IMR-90 (cell line): ENCODE results near the gene CHN2. TPM values are rescaled to one million over a fixed set of nuclear protein-coding genes. Genes with fewer than 3 reads are reported as not detected.

Experiments
- ATAC-seq: fragments of 200-7000 bp; cut with Tn5 transposase; 2 replicates; pipeline ENCODE4 v1.9.1; 2020; ENCODE audit warnings: low read depth, mild to moderate bottlenecking, moderate library complexity
- BruUV-seq: library from RNA; stranded (reverse); fragments of 400-500 nt; replicated peaks from 2 replicates; lab custom pipeline; 2021; lab: Mats Ljungman, UMichigan
- CTCF ChIA-PET: fragments of 300-600 bp; formaldehyde crosslinking; extraction: SDS; loops from one replicate; lab custom pipeline; 2021; ENCODE audit warnings: antibody characterized with exemption; lab: Yijun Ruan, JAX
- POLR2A ChIA-PET: fragments of 300-600 bp; sonication (Branson Sonifier 250); formaldehyde crosslinking; loops from one replicate; lab custom pipeline; 2022; ENCODE audit warnings: antibody characterized with exemption; ENCODE audit not compliant: unreplicated experiment; lab: Charles Lee
- DNase-seq: peaks from one replicate; pipeline ENCODE4 v3.0.0; 2013
- H2AFZ ChIP-seq: replicated peaks from 2 replicates; pipeline ENCODE3; 2013; ENCODE audit warnings: low read length, mild to moderate bottlenecking; ENCODE audit not compliant: poor library complexity
- H2AK5ac ChIP-seq: 2 replicates; pipeline ENCODE4 v1.6.1; 2013; ENCODE audit warnings: low read depth, low read length, inconsistent platforms
- H2AK9ac ChIP-seq: replicated peaks from 2 replicates; pipeline ENCODE3; 2013; ENCODE audit warnings: mild to moderate bottlenecking, low read depth, low read length, moderate library complexity; ENCODE audit not compliant: poor library complexity
- H2BK120ac ChIP-seq: 2 replicates; pipeline ENCODE4 v1.6.1; 2013; ENCODE audit warnings: low read depth, low read length, inconsistent platforms
- H2BK15ac ChIP-seq: 3 replicates; pipeline ENCODE4 v1.6.1; 2013; ENCODE audit warnings: low read depth, low read length, inconsistent platforms
- H2BK20ac ChIP-seq: 2 replicates; pipeline ENCODE4 v1.6.1; 2013; ENCODE audit warnings: low read depth, mild to moderate bottlenecking, inconsistent platforms, low read length, moderate library complexity
- H2BK5ac ChIP-seq: 2 replicates; pipeline ENCODE4 v1.6.1; 2013; ENCODE audit warnings: mild to moderate bottlenecking, low read depth, low read length, inconsistent platforms; ENCODE audit not compliant: poor library complexity, severe bottlenecking
- H3K14ac ChIP-seq: replicated peaks from 2 replicates; pipeline ENCODE4 v1.6.1; 2013; ENCODE audit warnings: low read depth, low read length, inconsistent platforms
- H3K18ac ChIP-seq: 2 replicates; pipeline ENCODE4 v1.6.1; 2013; ENCODE audit warnings: low read depth, low read length, control low read depth
- H3K23ac ChIP-seq: 2 replicates; pipeline ENCODE4 v1.6.1; 2013; ENCODE audit warnings: low read depth, low read length, inconsistent platforms
- H3K27ac ChIP-seq: 2 replicates; pipeline ENCODE4 v1.5.1; 2013; ENCODE audit warnings: mild to moderate bottlenecking, control low read depth, low read length; ENCODE audit not compliant: insufficient read depth
- H3K27me3 ChIP-seq: 2 replicates; pipeline ENCODE4 v1.6.1; 2013; ENCODE audit warnings: low read length; ENCODE audit not compliant: control insufficient read depth, insufficient read depth
- H3K36me3 ChIP-seq: 2 replicates; pipeline ENCODE4 v1.6.1; 2013; ENCODE audit warnings: low read length, mixed read lengths; ENCODE audit not compliant: control insufficient read depth, insufficient read depth
- H3K4ac ChIP-seq: 2 replicates; pipeline ENCODE4 v1.6.1; 2013; ENCODE audit warnings: low read depth, low read length, inconsistent platforms
- H3K4me1 ChIP-seq: 2 replicates; pipeline ENCODE4 v1.6.1; 2013; ENCODE audit warnings: low read length, mixed read lengths; ENCODE audit not compliant: control insufficient read depth, insufficient read depth
- H3K4me2 ChIP-seq: 2 replicates; pipeline ENCODE4 v1.6.1; 2013; ENCODE audit warnings: low read depth, mild to moderate bottlenecking, control low read depth, low read length, moderate library complexity
- H3K4me3 ChIP-seq: 2 replicates; pipeline ENCODE4 v1.5.1; 2013; ENCODE audit warnings: low read depth, mild to moderate bottlenecking, control low read depth, low read length, moderate library complexity; ENCODE audit not compliant: insufficient read depth
- H3K56ac ChIP-seq: 2 replicates; pipeline ENCODE4 v1.6.1; 2013; ENCODE audit warnings: low read length, inconsistent platforms; ENCODE audit not compliant: insufficient read depth; ENCODE audit errors: extremely low read depth
- H3K79me1 ChIP-seq, 2 experiments: 2 replicates each; pipeline ENCODE4 v1.6.1; 2013; ENCODE audit warnings: low read length in 2 of 2, inconsistent platforms in 1 of 2, low read depth in 1 of 2
- H3K9ac ChIP-seq: 2 replicates; pipeline ENCODE4 v1.6.1; 2013; ENCODE audit warnings: low read depth, low read length, control low read depth
- H3K9me1 ChIP-seq: 2 replicates; pipeline ENCODE4 v1.6.1; 2013; ENCODE audit warnings: low read length, inconsistent platforms; ENCODE audit not compliant: insufficient read depth
- H3K9me3 ChIP-seq: 2 replicates; pipeline ENCODE4 v1.6.1; 2013; ENCODE audit warnings: low read length; ENCODE audit not compliant: control insufficient read depth, insufficient read depth
- H4K20me1 ChIP-seq: 2 replicates; pipeline ENCODE4 v1.6.1; 2013; ENCODE audit warnings: low read length, inconsistent platforms; ENCODE audit not compliant: insufficient read depth
- H4K5ac ChIP-seq: 2 replicates; pipeline ENCODE4 v1.6.1; 2013; ENCODE audit warnings: mild to moderate bottlenecking, low read depth, low read length, control low read depth
- H4K8ac ChIP-seq, 2 experiments: 2 replicates each; pipeline ENCODE4 v1.6.1; 2013; ENCODE audit warnings: low read depth in 2 of 2, low read length in 2 of 2, control low read depth in 1 of 2, inconsistent platforms in 1 of 2
- H4K91ac ChIP-seq: 2 replicates; pipeline ENCODE4 v1.6.1; 2013; ENCODE audit warnings: low read depth, low read length, inconsistent platforms; ENCODE audit not compliant: insufficient read depth
- BHLHE40 ChIP-seq: fragments of 150-350 bp; IDR thresholded peaks from 2 replicates; pipeline ENCODE4 v1.6.1; 2016; ENCODE audit warnings: mild to moderate bottlenecking, low read depth, low read length
- ELK1 ChIP-seq: fragments of 150-350 bp; IDR thresholded peaks from 2 replicates; pipeline ENCODE4 v1.6.1; 2016; ENCODE audit warnings: low read depth, mild to moderate bottlenecking, low read length, moderate library complexity, borderline replicate concordance
- MXI1 ChIP-seq: IDR thresholded peaks from 2 replicates; pipeline ENCODE4 v1.6.1; 2012; ENCODE audit warnings: low read depth, mild to moderate bottlenecking, low read length, moderate library complexity, borderline replicate concordance
- NFE2L2 ChIP-seq: fragments of 150-350 bp; IDR thresholded peaks from 2 replicates; pipeline ENCODE4 v1.6.1; 2016; ENCODE audit warnings: low read depth, mild to moderate bottlenecking, low read length
- RAD21 ChIP-seq: IDR thresholded peaks from 2 replicates; pipeline ENCODE4 v1.6.1; 2012; ENCODE audit warnings: low read length, improper control_type of control experiment
- SMC3 ChIP-seq: fragments of 150-350 bp; IDR thresholded peaks from 2 replicates; pipeline ENCODE4 v1.6.1; 2016; ENCODE audit warnings: low read depth, mild to moderate bottlenecking, antibody characterized with exemption, low read length, moderate library complexity
- USF2 ChIP-seq: fragments of 150-350 bp; IDR thresholded peaks from 2 replicates; pipeline ENCODE4 v1.6.1; 2017; ENCODE audit warnings: mild to moderate bottlenecking, antibody characterized with exemption, low read length, low read depth
- WGBS, 2 experiments: methylation state at CpG; one replicate each; pipeline versions ENCODE4 v1.1.5 to v1.1.7; 2013; ENCODE audit warnings: missing lambda C conversion rate in 2 of 2; ENCODE audit not compliant: insufficient read length in 1 of 2; ENCODE audit errors: extremely low coverage in 2 of 2; 5-methylcytosine and 5-hydroxymethylcytosine counted together
- dilution Hi-C: fragments of 300-500 bp; cut with HindIII; formaldehyde crosslinking; loops from one replicate; pipeline ENCODE4 v1.14.3; 2018; ENCODE audit warnings: low sequenced_read_pairs; ENCODE audit not compliant: unreplicated experiment
- in situ Hi-C: fragments of 300-500 bp; cut with MboI; formaldehyde crosslinking; loops from 3 replicates; pipeline ENCODE4 v1.14.3; 2019; ENCODE audit warnings: low sequenced_read_pairs, inconsistent platforms, mixed read lengths
- intact Hi-C: fragments of 100-400 bp; cut with micrococcal nuclease; formaldehyde crosslinking; loops from 2 replicates; pipeline ENCODE4 v1.10.0; 2022
- polyA plus RNA-seq, 3 experiments: library from polyadenylated mRNA; depleted of rRNA; stranded (reverse); fragments of >200 nt; gene quantifications; 2 replicates each; pipeline ENCODE4 v1.2.3, GENCODE V29; 2012; ENCODE audit warnings: low replicate concordance in 1 of 3
- total RNA-seq: library from RNA; depleted of rRNA; stranded (reverse); fragments of >200 nt; gene quantifications from 2 replicates; pipeline ENCODE4 v1.2.3, GENCODE V29; 2012

The CHN2 gene
- total and polyA plus RNA-seq, 2 of the 4 experiments (the other 2 are of a cell fraction) = not detected

- Histone ChIP-seq H3K18ac (no peak overlapping the region), H3K4me3 (no peak overlapping the region), H3K14ac (no peak overlapping the region), H2AFZ (no peak overlapping the region), H4K8ac (no peak overlapping the region), H3K27me3 (no peaks in the 10 kb centered on the region), H4K91ac (no peak overlapping the region), H3K4me1 (no peaks in the 10 kb centered on the region), H3K9me1 (no peaks in the 10 kb centered on the region), H2AK5ac (no peak overlapping the region), H3K27ac (no peak overlapping the region), H4K5ac (no peak overlapping the region), H3K4ac (no peak overlapping the region), H2BK120ac (no peak overlapping the region), H4K20me1 (no peaks in the 10 kb centered on the region), H2AK9ac (no peak overlapping the region), H3K23ac (no peak overlapping the region), H3K56ac (no peak overlapping the region), H2BK20ac (no peak overlapping the region), H3K79me1 (no peaks in the 10 kb centered on the region), H2BK15ac (no peak overlapping the region), H2BK5ac (no peak overlapping the region), H3K9me3 (no peaks in the 10 kb centered on the region), H3K4me2 (no peak overlapping the region), H3K36me3 (no peaks in the 10 kb centered on the region), H3K9ac (no peak overlapping the region)
- dilution Hi-C loops (no loop called here), in situ Hi-C loops (no loop called here), intact Hi-C loops (no loop called here)
- POLR2A ChIA-PET = no interaction called here
- no CpG with 5 or more reads among the region's 2 CpGs for WGBS, 2 experiments
- no peak for TF ChIP-seq USF2
- no peak for TF ChIP-seq NFE2L2
- TF ChIP-seq MXI1 = no peak
- TF ChIP-seq ELK1 = no peak
- TF ChIP-seq RAD21 = no peak
- no peak for TF ChIP-seq BHLHE40
- TF ChIP-seq SMC3 = no peak
- CTCF ChIA-PET = interaction anchor here (0.7 kb wide), 1 partner anchor 9 kb away, joined by 7 read pairs; no protein-coding TSS in a partner anchor
- BruUV-seq = no TSS peak
- DNase-seq = no peak
- no peak for ATAC-seq
These were observed 307.6 kb downstream of the CHN2 start for GRCh38 chr7:29502133-29502532.
